Central memory CD4-positive, alpha-beta T cell (primary cell): ENCODE data around the gene ZNF318.

Experiments
- DNase-seq: peaks from one replicate; pipeline ENCODE4 v3.0.0; 2022

The ZNF318 gene

GRCh38 chr6:43297644-43298564 is 71.5 kb downstream of the ZNF318 start, which contains the start of gene SLC22A7:
SLC22A7 (plus strand) TSS chr6:43298260; CDS start chr6:43298359, 99 bp downstream.
- DNase-seq, result no peak

- DNase-seq, result no peak
Measured at GRCh38 chr6:43296780-43297497, 72.5 kb downstream of the ZNF318 start.

DNA sequence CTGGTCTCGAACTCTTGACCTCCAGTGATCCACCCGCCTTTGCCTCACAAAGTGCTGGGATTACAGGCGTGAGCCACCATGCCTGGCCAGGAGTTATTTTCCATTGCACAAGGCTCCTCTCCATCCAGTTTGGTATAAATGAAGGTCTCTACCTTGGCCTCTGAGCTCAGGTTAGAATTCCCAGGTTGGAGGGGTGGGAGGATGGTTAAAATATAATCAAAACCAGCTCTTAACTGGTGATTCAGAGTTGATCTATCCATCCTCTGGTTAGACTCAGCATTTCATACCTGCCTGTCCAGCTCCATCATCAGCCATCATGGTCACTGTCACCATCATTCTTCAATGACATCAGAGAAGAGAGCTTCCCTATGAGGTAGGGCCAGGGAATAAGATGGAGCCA is 74.0 kb downstream of the ZNF318 start:
- no peak for DNase-seq

DNA sequence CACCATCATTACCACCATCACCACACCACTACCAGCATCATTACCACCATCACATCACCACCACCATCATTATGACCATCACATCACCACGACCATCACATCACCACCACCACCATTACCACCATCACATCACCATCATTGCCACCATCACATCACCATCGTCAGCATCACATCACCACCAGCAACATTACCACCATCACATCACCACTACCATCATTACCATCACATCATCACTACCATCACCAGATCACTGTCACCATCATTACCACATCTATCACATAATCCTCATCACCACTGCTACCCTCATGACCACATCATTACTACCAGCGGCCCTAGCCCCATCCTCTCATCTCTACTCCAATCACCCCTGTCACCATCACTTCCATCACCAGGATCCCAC is 74.9 kb downstream of the ZNF318 start:
- no peak for DNase-seq

- DNase-seq, result no peak
Measured at GRCh38 chr6:43293698-43294097, 75.7 kb downstream of the ZNF318 start.

- no peak for DNase-seq
Measured at GRCh38 chr6:43292763-43293318, 76.6 kb downstream of the ZNF318 start.

DNA sequence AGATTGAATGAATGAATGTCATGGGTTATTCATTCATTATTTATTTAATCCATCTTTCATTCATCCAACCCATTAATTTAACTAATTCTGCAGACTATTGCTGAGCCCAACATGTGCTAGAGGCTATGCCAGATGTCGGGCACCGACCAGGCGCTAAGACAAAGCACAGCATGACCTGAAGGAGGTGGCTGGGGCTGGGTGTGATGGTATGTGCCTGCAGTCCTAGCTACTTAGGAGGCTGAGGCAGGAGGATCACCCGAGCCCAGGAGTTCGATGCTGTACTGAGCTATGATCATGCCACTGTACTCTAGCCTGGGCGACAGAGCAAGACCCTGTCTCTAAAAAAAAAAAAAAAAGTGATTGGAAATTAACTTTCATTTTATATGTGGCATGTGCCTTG is 77.1 kb downstream of the ZNF318 start:
- DNase-seq, result no peak

GRCh38 chr6:43291708-43292107 is 77.7 kb downstream of the ZNF318 start:
- DNase-seq, result no peak

- no peak for DNase-seq
Measured at GRCh38 chr6:43290905-43291355, 78.5 kb downstream of the ZNF318 start.

DNA sequence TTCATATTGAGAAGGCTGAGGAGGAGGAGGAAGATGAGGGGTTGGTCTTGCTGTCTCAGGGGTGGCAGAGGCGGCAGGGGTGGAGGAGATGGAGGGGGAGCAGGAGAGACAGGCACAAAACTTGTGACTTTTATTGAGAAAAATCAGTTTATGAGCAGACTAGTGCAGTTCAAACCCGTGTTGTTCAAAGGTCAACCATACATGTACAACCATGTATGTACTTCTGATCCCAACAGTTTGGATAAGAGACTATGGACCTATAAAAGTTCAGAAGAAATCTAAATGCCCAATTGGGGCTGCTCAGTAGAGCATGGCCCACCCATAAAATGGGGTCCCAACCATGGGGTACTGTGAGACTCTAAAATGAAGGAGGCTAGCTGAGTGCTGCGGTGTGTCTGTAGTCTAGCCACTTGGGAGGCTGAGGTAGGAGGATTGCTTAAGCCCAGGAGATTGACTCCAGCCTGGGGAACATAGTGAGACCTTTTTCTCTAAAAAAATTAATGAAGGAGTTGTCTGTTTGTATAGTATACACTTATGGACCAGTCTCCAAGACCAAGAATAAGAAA is 79.0 kb downstream of the ZNF318 start:
- no peak for DNase-seq

DNA sequence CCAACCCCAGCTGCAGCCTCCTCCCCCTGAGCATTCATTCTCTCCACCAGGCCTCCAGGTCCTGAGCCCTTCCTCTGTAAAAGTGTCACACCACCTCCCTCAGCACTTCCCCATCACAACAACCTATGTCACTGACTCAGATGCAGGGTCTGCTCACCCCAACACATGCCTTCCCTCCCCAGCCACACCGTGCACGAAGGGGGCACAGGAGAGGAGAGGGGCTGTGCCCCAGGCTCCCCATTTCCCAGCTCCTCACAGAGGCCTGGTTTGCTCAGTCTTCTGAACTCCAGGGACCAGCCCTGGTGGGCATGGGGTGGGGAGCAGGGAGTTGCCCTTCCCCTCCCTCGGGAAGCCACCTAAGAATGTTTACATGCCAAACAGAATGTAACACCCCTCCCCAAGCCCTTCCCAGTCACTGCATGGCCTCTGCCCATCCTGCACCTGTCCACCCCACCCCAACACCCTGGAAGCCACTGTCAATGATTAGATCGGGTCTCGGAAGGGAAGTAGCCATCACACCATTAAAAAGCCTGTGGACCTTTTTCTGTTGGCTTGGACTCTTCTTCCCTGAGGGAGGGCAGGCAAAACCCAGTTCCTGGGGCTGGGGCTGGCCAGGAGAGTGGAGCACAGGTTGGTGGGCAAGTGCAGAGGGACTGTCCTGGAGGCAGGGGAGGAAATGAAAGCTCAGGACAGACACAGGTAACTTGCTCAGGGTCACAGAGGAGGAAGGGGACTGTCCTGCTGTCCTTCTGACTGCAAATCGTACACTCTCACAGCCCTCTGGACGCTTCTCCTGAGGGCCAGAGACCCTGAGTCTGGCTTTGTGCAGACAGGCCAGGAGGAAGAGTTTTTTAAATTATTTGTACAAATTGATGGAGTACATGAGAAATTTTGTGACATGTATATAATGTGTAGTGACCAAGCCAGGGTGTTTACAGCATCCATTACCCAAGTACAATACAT is 81.4 kb downstream of the ZNF318 start:
- no peak for DNase-seq

- DNase-seq, result no peak
Measured at GRCh38 chr6:43286980-43287716, 82.3 kb downstream of the ZNF318 start.

GRCh38 chr6:43286456-43286979 is 82.9 kb downstream of the ZNF318 start:
- DNase-seq, result no peak
